ENCODE data around the gene TSPEAR.
"Not testable (repeated sequence)": the region's sequence is repeated elsewhere in the genome, so short reads cannot be mapped to it uniquely, and the experiment has no call there.

TSPEAR gene

DNA sequence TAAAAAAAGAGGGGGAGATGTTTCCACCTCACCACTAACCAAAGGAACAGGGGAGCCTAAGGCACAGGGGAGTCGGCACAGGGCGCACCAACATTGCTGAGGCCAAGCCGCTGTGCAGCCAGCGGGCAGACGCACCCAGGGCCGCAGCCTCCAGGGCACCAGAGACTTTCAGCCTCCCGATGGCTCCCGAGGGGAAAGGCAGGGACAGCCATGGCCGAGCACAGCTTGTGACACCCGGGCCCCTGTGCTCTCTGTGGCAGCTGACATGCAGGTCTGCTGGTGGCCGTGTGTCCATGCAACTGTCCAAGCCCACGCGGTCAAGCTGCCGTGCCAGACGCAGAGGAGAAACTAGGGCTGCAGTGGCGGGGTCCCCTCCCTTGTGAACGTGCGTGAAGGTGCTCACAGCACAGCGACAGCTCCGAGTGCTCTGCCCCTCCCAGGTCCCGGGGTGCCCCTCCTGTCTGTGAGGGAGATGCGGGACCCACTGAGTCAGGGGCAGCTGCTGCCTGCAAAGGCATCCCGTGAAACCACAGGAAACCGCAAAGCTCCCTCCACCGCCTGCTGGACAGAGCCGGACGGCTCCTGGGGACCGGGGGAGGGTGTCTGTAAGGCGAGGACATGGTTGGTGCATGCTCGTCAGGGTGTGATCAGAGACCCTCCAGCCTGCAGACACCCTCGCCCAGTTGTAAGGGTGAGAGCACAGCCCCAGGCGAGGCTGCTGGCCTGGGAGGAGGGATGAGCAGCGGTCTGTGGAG is 62.6 kb downstream of the TSPEAR start:
- DNase-seq: no peak

DNA sequence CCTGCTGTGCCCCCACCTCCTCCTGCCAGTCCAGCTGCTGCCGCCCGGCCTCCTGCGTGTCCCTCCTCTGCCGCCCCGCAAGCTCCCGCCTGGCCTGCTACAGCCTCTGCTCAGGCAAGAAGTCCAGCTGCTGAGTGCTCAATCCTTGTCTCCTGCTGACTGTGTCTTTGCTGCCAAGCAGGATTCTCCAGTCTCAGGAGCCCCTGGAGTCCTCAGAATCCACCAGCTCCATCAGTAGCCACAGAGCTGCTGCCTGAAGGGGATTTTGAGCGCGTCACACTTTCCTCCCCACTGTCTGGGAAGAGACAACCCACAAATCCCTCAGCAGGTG is 64.2 kb downstream of the TSPEAR start:
- no peak for DNase-seq

DNA sequence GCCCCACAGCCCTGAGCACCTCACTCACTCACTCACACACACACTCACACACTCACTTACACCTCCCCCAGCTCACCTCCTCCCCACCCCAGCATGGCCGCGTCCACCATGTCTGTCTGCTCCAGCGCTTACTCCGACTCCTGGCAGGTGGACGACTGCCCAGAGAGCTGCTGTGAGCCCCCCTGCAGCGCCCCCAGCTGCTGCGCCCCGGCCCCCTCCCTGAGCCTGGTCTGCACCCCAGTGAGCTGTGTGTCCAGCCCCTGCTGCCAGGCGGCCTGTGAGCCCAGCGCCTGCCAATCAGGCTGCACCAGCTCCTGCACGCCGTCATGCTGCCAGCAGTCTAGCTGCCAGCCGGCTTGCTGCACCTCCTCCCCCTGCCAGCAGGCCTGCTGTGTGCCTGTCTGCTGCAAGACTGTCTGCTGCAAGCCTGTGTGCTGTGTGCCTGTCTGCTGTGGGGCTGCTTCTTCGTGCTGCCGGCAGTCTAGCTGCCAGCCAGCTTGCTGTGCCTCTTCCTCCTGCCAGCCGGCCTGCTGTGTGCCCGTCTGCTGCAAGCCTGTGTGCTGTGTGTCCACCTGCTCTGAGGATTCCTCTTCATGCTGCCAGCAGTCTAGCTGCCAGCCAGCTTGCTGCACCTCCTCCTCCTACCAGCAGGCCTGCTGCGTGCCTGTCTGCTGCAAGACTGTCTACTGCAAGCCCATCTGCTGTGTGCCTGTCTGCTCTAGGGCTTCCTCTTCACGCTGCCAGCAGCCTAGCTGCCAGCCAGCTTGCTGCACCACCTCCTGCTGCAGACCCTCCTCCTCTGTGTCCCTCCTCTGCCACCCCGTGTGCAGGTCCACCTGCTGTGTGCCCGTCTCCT is 64.8 kb downstream of the TSPEAR start, which contains the start of gene KRTAP10-11:
KRTAP10-11 (plus strand) TSS at position 49 of the 856 bp plus-strand sequence; CDS start at position 94, 45 bp downstream.
- DNase-seq: not testable (repeated sequence)

DNA sequence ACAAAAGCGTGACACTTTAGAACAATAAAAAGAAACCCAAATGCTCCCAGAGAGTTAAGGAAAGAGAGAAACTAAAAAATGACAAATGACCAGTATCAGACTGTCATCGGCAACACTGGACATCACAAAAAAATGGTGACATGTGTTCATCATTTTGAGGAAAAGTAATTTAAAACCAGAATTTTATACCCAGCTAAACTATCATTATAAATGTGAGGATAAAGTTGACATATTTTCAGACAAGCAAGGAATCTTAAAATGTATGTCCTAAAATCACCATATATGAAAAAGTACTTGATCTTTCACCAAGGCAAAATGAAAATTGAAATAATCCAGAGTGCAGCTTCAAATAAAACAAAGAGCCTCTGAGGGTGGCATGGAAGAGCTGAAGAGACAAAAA is 66.5 kb downstream of the TSPEAR start:
- no peak for DNase-seq

DNA sequence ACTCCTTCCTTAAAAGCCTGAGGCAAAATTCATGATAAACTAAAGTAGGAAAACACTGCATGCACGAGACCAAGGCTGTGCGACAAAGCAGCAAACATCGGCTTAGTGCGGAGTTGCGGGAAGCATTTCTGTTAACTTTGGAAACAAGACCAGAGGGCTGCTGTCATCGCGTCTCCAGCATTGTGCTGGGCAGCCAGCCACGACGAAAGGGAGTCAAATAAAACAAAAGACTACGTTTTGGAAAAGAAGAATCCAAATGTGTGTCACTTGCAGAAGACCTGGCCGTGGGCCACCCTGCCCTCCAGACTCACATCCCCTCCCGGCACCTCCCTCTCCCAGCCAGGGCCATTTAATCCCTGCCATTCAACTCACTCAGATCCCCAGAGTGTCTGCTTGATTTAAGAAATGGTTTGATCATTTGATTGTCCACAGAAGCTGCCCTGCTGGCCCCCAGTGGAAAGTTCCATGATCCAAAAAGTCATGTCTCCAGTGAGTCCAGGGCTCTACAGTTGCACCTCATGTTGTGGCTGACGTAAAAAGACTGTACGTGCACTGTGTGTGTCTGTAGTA is 67.5 kb downstream of the TSPEAR start:
- no peak for DNase-seq

DNA sequence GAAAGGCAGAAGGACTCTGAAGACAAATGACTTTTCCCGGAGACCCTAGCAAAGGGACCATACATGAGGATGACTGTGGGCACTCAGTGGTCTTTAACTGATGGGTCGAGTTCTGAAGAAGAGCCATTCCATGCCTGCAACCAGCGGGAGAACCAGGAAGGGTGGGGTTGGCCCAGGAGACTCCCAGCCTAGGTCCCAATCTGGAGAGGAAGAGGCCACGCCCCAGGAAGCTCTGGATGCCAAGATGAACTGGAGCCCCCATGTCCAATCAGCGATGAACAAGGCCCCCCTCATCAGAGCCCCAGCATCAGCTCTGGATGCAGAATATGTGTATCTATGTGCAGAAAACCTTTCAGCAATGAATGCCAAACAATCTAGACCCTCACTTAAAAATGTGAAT is 70.6 kb downstream of the TSPEAR start:
- no peak for DNase-seq

DNA sequence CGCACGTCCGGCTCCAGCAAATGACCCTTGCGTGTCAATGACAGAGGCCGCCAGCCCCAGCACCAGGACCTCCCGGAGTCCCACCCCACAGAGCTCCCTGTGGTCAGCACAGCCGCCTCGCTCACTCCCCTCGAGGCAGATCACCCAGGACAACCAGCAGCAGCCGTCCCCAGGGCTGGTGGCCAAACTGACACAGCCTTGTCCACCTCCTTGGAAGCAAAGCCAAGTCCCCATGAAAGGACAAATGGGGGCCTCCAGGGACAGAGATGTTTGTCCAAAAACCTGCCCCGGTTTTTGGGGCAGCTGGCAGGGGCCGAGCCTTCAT is 72.1 kb downstream of the TSPEAR start:
- no peak for DNase-seq

DNA sequence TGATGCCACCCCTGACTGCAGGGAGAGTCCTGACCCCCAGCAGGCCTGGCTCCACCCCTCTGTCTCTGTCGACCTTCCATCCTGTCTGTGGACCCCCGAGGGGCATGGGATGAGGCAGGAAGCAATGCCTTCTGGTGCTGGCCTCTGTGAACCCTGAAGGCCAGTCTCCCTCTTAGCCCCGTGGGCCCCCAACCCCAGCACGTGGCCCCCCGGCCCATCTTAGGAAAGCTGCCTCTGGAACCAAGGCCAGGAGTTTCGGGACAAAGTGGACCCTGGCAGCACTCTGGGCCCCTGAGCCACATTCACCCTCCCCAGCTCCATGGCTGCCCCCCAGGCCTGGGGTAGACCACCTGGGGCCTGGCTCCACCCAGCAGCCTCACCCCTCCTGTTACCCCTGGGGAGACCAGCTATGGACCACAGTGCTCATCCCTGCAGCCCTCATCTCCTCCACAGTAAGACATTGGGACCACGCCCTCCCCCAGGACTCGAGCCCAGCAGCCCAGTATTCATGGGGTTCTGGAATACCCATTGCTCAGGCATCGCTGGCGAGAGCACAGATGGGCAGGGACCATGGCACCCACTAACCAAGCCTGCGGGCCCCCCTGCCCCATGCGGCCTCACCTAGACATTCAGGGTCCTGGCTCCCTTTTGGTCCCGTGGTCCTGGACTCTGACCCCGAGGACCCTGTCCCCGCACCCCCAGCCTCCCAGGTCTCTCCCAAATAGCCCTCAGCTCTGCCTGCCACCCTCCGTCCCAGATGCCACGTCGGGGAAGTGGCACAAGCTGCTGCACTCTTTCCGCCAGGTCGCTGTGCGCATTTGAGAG is 72.7 kb downstream of the TSPEAR start:
- not testable (repeated sequence) for DNase-seq

DNA sequence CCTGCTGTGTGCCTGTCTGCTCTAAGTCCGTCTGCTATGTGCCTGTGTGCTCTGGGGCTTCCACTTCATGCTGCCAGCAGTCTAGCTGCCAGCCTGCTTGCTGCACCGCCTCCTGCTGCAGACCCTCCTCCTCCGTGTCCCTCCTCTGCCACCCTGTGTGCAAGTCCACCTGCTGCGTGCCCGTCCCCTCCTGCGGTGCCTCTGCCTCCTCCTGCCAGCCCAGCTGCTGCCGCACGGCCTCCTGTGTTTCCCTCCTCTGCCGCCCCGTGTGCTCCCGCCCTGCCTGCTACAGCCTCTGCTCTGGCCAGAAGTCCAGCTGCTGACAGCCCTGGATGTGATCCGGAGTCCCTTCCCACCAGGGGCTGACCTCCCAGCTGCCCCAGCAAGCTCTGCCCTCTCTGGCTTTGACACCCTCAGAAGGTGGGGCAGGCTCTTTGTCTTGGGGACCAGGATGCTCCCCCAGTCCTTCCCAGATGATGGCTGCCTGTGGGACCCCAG is 73.5 kb downstream of the TSPEAR start:
- not testable (repeated sequence) for DNase-seq

DNA sequence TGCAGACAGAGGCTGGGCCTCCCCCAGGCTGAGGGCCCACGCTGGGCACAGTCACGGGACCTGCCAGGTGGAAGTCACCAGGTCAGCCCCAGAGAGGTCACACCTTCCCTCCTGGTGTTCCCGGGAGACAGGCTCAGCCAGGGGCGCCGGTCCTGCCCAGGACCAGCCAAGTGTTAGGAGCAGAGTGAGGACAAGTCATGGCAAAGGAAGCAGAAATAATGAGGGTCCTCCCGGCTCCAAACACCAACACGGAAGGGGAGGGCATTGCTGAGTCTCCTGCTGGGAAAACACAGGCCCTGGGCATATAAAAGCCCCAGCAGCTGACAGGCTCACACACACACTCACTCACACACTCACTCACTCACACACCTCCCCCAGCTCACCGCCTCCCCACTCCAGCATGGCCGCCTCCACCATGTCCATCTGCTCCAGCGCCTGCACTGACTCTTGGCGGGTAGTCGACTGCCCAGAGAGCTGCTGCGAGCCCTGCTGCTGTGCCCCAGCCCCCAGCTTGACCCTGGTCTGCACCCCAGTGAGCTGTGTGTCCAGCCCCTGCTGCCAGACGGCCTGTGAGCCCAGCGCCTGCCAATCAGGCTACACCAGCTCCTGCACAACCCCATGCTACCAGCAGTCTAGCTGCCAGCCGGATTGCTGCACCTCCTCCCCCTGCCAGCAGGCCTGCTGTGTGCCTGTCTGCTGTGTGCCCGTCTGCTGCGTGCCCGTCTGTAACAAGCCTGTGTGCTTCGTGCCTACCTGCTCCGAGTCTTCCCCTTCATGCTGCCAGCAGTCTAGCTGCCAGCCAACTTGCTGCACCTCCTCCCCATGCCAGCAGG is 74.1 kb downstream of the TSPEAR start, which contains the start of gene KRTAP10-10:
KRTAP10-10 (plus strand) TSS at position 339 of the 833 bp plus-strand sequence; CDS start at position 401, 62 bp downstream.
- no peak for DNase-seq

DNA sequence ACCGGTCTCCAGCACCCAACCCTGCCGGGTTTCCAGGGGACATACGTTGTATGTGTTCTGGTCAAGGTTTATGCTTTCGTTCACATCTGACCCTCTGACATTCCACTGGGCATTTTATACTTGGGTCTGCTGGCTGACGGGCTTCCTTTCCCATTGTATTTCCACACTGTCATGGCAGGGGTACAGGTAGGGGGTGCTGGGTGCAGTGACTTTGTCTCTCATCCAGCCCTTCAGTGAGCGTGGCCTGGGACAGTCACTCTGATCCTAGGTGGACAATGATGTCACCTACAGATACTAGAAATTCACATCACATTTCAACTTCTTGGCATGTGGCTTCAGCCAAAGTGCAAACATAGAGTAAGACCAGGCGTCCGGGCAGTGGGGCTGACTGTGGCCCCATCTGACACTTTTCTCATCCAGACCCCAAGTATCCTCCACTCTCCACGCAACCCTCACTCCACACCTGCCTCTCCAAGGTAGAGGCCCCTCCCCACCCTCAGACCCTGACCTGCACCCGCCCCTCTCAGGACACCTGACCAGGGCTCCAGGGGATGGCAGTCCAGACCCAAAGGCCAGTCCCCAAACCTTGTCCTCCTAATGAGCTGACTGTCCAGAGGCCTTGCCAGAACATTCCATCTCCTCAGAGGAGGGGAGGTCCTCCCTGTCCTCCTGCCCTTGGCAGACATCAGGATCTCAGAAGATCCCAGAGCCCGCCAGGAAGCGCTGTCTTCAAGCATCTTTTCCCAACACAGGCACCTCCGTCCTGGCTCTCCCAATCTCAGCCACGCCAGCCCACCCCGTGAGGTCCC is 75.0 kb downstream of the TSPEAR start:
- no peak for DNase-seq

DNA sequence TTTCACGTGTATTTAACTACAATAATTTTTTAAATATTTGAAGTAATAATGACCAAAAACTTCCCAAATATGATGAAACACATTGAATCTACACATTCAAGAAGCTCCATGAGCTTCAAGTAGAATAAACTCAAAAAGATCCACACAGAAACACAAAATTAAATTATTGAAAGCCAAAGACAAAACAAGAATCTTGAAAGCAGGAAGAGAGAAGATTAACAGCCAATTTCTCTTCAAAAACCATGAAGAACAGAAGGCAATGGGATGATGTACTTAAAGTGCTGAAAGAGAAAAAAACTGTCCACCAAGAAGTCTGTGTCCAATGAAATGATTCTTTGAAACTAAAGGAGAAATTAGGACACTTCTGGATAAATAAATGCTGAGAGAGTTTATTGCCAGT is 79.3 kb downstream of the TSPEAR start:
- DNase-seq: no peak

DNA sequence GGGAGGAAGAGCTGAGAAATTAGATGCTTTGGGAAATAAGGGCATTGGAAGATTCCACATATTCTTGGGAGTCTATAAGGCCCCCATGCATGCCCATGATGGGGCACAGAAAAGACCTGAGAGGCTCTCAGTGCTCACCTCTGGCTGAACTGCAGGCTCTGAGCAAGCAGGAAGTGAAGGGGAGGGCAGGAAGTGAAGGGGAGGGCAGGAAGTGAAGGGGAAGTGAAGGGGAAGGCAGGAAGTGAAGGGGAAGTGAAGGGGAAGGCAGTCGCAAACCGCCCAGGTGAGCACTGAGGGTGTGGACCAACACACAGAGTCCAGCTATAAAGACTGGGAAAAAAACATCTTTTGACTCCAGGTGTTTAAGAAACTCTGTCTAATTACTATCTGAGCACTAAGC is 80.9 kb downstream of the TSPEAR start:
- DNase-seq: no peak

DNA sequence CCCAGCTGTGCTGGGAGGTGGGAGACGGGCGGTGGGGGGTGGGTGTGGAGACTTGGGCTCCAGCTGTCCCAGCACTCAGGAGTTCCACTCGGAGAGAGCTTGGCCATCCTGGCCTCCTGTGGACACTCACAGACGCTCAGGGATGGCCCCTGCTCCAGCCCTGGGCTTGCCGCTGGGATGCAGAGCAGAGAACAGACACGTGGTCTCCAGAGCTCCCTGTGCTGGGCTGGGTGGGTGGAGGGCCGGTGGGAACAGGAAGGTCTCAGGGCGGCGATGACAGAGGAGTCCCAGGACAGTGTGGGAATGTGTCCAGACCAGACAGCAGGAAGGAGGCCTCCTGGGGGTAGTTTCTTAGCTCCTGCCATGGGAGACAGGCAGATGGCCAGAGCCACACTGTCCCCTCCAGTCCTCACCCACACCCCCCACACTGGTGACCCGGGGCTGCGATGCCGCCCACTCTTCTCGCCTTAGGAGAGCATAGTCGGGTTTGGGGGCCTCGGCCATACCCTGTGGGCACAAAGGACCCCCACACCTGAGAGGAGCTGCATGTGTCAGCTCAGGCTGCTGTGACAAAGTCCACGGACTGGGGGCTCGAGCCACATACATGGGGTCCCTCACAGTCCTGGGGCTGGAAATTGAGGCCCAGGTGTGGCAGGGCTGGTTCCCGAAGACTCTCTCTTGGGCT is 82.5 kb downstream of the TSPEAR start:
- DNase-seq: no peak

DNA sequence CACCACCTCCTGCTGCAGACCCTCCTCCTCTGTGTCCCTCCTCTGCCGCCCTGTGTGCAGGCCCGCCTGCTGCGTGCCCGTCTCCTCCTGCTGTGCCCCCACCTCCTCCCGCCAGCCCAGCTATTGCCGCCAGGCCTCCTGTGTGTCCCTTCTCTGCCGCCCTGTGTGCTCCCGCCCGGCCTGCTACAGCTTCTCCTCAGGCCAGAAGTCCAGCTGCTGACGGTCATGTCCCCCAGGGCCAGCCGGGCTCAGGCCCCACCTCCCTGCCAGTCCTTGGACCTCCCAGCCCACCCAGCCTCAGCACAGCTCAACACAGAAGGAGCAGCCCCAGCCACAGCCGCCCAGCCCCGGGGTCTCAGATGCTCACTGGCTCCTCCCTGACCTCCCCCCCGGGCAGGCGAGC is 83.5 kb downstream of the TSPEAR start:
- DNase-seq: not testable (repeated sequence)

DNA sequence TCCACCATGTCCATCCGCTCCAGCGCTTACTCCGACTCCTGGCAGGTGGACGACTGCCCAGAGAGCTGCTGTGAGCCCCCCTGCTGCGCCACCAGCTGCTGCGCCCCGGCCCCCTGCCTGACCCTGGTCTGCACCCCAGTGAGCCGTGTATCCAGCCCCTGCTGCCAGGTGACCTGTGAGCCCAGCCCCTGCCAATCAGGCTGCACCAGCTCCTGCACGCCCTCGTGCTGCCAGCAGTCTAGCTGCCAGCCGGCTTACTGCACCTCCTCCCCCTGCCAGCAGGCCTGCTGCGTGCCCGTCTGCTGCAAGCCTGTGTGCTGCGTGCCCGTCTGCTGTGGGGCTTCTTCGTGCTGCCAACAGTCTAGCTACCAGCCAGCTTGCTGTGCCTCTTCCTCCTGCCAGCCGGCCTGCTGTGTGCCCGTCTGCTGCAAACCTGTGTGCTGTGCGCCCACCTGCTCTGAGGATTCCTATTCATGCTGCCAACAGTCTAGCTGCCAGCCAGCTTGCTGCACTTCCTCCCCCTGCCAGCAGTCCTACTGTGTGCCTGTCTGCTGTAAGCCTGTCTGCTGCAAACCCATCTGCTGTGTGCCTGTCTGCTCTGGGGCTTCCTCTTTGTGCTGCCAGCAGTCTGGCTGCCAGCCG is 84.1 kb downstream of the TSPEAR start:
- DNase-seq: not testable (repeated sequence)

DNA sequence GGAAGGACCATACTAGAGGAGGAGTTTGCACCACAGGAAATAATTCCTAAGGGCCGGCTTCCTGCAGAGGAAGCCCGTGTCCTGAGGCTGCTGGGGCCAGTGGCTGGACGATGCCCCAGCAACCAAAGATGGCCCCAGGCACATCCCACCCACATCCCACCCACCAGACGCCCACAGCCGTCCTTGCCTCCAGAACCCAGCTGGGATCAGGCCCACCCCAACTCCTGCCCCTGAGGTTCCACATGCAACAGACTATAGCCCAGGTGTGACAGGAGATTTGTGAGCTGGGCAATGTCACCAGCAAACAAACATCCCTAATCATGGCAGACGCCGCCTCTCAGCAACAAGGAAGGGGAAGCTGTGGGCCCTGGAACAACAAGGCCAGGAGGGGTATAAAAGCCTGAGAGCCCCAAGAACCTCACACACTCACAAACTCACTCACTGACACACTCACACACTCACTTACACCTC is 84.7 kb downstream of the TSPEAR start, which contains the start of gene KRTAP10-9:
KRTAP10-9 (plus strand) TSS at position 421 of the 471 bp plus-strand sequence. CDS start 79 bp downstream, outside the sequence.
- no peak for DNase-seq

DNA sequence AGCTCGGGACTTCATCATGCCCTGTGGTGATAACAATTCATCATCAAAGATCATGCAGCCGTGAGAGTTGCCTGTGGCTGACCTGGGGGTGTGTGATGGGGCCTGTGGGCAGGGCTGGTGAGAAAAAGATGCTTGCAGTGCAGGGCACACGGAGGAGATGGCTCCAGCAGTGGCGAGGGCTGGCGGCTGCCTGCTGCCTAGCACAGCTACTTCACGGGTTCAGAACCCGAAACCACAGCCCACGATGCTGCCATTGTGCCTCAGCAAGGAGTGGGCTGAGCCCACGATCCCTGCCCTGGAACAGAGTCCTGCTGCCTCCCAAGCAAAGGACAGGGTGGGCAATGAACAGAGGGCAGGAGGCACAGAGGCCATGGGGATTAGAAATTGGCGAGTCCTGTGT is 85.1 kb downstream of the TSPEAR start:
- no peak for DNase-seq

DNA sequence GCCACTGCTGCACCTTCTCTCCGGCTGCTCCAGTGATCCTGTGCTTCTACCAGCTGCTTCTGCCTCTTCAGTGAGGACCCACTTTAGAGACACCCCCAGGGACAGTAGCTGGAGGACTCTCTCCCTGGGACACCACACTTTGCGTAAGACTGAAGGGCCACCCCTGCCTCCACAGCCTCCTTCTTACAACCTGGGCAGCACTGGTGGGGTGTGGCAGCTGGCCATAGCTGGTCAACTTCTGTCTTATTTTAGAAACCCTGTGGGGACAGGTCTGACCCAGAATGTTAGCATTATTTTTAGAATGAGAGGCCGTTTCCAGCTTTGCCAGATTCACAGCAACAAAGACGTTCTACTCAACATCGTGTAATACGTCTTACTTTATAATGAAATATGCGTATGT is 85.6 kb downstream of the TSPEAR start:
- no peak for DNase-seq
